ENCODE measurements around the gene ZNF574. TPM values are rescaled to one million over a fixed set of nuclear protein-coding genes. Genes with fewer than 3 reads are reported as not detected.

The ZNF574 gene
- total RNA-seq, 1 experiment from 2014 or later, result 24.6 TPM

DNA sequence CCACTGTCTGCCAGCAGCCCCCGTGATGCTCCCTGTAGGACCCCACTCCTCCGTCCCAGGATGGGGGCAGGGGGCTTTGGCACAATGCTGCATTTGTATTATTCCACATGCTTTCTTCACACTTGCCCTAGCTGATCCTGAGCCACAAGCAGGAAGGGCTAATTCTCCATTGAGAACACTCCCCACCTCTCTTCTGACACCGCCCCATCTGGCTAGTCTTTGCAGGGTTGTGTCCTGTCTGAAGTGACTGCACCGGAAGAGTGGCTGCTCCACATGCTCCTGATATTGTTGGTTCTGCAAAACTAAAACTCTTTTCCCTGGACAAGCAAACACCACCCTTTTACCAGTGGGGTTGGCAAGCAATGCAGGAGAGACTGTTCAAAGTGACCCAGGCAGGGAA, 18.0 kb downstream of the ZNF574 start:
- Histone ChIP-seq H3K9me3 (ENCODE audit: control insufficient read depth in 1 of 2, insufficient read depth in 1 of 2, low read depth in 1 of 2, low read length in 2 of 2) (no peaks in the 10 kb centered on the region), H3K9ac (ENCODE audit: low read length) (no peak overlapping the region), H4K20me1 (ENCODE audit: insufficient read depth) (no peaks in the 10 kb centered on the region), H3K4me3 (replicated peaks in 1 of 2; ENCODE audit: low read depth in 1 of 2, low read length in 2 of 2) (no peak overlapping the region), H3K79me2 (ENCODE audit: insufficient read depth, low read length) (no peaks in the 10 kb centered on the region), H3K27ac (ENCODE audit: low read depth, low read length) (no peak overlapping the region), H3K36me3 (ENCODE audit: control insufficient read depth in 1 of 2, insufficient read depth in 2 of 2, low read length in 2 of 2) (no peaks in the 10 kb centered on the region), H3K27me3 (ENCODE audit: insufficient read depth, low read length) (no peaks in the 10 kb centered on the region), H3K9me2 (ENCODE audit: insufficient read depth) (no peaks in the 10 kb centered on the region), H3K4me2 (ENCODE audit: low read length) (no peak overlapping the region), H3K4me1 (ENCODE audit: control insufficient read depth in 1 of 2, insufficient read depth in 2 of 2, low read length in 2 of 2) (peaks cover 1 to 19% of the 10 kb centered on the region in 2 experiments; a peak in 3 of 4 replicates), H2AFZ (ENCODE audit: low read depth, low read length, poor library complexity, severe bottlenecking) (no peak overlapping the region)
- no peak for TF ChIP-seq YY1 (IDR thresholded peaks at IDR 0.05; ENCODE audit: extremely low read depth, insufficient replicate concordance, low read depth, low read length)
- CTCF ChIA-PET, result interaction anchor here (0.5 to 1.1 kb wide), 3 partner anchors 59 to 184 kb away, joined by 3 to 5 read pairs (median 3); no protein-coding TSS in a partner anchor
- POLR2A ChIA-PET, result no interaction called here
- RAD21 ChIA-PET (ENCODE audit: low non-redundant PET in 1 of 2, low total read pairs in 2 of 2, uncharacterized antibody in 2 of 2, unreplicated experiment in 2 of 2), result no interaction called here
- ATAC-seq (no peak), DNase-seq (ENCODE audit: low read depth, low spot score) (no peak)
- intact Hi-C loops (cut with micrococcal nuclease), result loop anchor here (10.0 kb wide), 1 partner anchor 99 kb away; the partner anchor contains the start of gene ATP1A3
- BruUV-seq (replicated peaks), result no TSS peak

- ChIA-PET RAD21 (ENCODE audit: low non-redundant PET in 1 of 2, low total read pairs in 2 of 2, uncharacterized antibody in 2 of 2, unreplicated experiment in 2 of 2) (no interaction called here), CTCF (interaction anchor here (1.1 kb wide), 1 partner anchor 67 kb away, joined by 3 read pairs; no protein-coding TSS in a partner anchor), POLR2A (no interaction called here)
- BruUV-seq (replicated peaks), result no TSS peak
- DNase-seq (ENCODE audit: low read depth, low spot score) (no peak), ATAC-seq (no peak)
- Histone ChIP-seq H4K20me1 (ENCODE audit: insufficient read depth) (no peaks in the 10 kb centered on the region), H3K27ac (ENCODE audit: low read depth, low read length) (no peak overlapping the region), H3K4me3 (replicated peaks in 1 of 2; ENCODE audit: low read depth in 1 of 2, low read length in 2 of 2) (no peak overlapping the region), H3K9me2 (ENCODE audit: insufficient read depth) (no peaks in the 10 kb centered on the region), H3K4me1 (ENCODE audit: control insufficient read depth in 1 of 2, insufficient read depth in 2 of 2, low read length in 2 of 2) (peaks cover 12 to 31% of the 10 kb centered on the region in 2 experiments), H2AFZ (ENCODE audit: low read depth, low read length, poor library complexity, severe bottlenecking) (no peak overlapping the region), H3K36me3 (ENCODE audit: control insufficient read depth in 1 of 2, insufficient read depth in 2 of 2, low read length in 2 of 2) (no peaks in the 10 kb centered on the region), H3K4me2 (ENCODE audit: low read length) (no peak overlapping the region), H3K9ac (ENCODE audit: low read length) (no peak overlapping the region), H3K27me3 (ENCODE audit: insufficient read depth, low read length) (no peaks in the 10 kb centered on the region), H3K79me2 (ENCODE audit: insufficient read depth, low read length) (no peaks in the 10 kb centered on the region), H3K9me3 (ENCODE audit: control insufficient read depth in 1 of 2, insufficient read depth in 1 of 2, low read depth in 1 of 2, low read length in 2 of 2) (no peaks in the 10 kb centered on the region)
- intact Hi-C loops (cut with micrococcal nuclease), result loop anchor here (10.0 kb wide), 1 partner anchor 100 kb away; the partner anchor contains the start of gene ATP1A3
- TF ChIP-seq SRF (IDR thresholded peaks at IDR 0.05; ENCODE audit: low read depth), result no peak
- TF ChIP-seq ELF1 (IDR thresholded peaks at IDR 0.05; ENCODE audit: borderline replicate concordance, low read depth), result no peak
- no peak for TF ChIP-seq FOSL1 (IDR thresholded peaks at IDR 0.05; ENCODE audit: low read depth)
- TF ChIP-seq SP1 (IDR thresholded peaks at IDR 0.05; ENCODE audit: low read depth), result no peak
- TF ChIP-seq CBX3 (IDR thresholded peaks at IDR 0.05; ENCODE audit: low read depth), result no peak
- TF ChIP-seq, protein P1, sequence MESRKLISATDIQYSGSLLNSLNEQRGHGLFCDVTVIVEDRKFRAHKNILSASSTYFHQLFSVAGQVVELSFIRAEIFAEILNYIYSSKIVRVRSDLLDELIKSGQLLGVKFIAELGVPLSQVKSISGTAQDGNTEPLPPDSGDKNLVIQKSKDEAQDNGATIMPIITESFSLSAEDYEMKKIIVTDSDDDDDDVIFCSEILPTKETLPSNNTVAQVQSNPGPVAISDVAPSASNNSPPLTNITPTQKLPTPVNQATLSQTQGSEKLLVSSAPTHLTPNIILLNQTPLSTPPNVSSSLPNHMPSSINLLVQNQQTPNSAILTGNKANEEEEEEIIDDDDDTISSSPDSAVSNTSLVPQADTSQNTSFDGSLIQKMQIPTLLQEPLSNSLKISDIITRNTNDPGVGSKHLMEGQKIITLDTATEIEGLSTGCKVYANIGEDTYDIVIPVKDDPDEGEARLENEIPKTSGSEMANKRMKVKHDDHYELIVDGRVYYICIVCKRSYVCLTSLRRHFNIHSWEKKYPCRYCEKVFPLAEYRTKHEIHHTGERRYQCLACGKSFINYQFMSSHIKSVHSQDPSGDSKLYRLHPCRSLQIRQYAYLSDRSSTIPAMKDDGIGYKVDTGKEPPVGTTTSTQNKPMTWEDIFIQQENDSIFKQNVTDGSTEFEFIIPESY (IDR thresholded peaks at IDR 0.05; ENCODE audit: extremely low read depth, insufficient replicate concordance, low read length), result no peak
- no peak for TF ChIP-seq TCF7L2 (IDR thresholded peaks at IDR 0.05; ENCODE audit: borderline replicate concordance, extremely low read depth, insufficient read depth, insufficient read length)
- TF ChIP-seq MAX (IDR thresholded peaks at IDR 0.05), result no peak
- TF ChIP-seq, protein P2, sequence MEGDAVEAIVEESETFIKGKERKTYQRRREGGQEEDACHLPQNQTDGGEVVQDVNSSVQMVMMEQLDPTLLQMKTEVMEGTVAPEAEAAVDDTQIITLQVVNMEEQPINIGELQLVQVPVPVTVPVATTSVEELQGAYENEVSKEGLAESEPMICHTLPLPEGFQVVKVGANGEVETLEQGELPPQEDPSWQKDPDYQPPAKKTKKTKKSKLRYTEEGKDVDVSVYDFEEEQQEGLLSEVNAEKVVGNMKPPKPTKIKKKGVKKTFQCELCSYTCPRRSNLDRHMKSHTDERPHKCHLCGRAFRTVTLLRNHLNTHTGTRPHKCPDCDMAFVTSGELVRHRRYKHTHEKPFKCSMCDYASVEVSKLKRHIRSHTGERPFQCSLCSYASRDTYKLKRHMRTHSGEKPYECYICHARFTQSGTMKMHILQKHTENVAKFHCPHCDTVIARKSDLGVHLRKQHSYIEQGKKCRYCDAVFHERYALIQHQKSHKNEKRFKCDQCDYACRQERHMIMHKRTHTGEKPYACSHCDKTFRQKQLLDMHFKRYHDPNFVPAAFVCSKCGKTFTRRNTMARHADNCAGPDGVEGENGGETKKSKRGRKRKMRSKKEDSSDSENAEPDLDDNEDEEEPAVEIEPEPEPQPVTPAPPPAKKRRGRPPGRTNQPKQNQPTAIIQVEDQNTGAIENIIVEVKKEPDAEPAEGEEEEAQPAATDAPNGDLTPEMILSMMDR (IDR thresholded peaks at IDR 0.05 in 2 of 3, conservative IDR thresholded peaks at IDR 0.05 in 1 of 3; ENCODE audit: borderline replicate concordance in 1 of 3, insufficient read depth in 1 of 3, low read depth in 2 of 3, low read length in 2 of 3), result no peak
- TF ChIP-seq EZH2phosphoT487 (IDR thresholded peaks at IDR 0.05; ENCODE audit: borderline replicate concordance), result no peak
- no peak for TF ChIP-seq EGR1 (IDR thresholded peaks at IDR 0.05; ENCODE audit: low read depth)
- TF ChIP-seq RAD21 (IDR thresholded peaks at IDR 0.05; ENCODE audit: low read depth), result no peak
Observed at GRCh38 chr19:42095142-42095813, 19.3 kb downstream of the ZNF574 start.

Data from HCT116 (cell line).